ENCODE measurements around the gene KIZ.

KIZ gene

DNA sequence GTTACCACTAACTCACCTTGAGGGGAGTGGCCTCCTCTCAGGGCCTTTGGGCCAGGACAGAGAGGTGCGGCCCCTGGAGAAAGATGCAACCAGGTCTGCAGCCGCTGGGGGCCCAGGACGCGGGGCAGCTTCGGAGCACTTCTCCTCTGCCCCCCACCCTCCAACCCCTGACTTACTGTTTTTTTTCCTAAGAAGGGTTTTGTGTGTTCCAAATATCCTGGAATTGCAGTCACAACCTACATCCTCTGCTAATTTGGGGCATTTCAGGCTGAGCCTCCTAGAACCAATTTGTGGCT lies 21.5 kb upstream of the KIZ start:
- in situ Hi-C loops (cut with HindIII; ENCODE audit: low sequenced_read_pairs), result no loop called here

DNA sequence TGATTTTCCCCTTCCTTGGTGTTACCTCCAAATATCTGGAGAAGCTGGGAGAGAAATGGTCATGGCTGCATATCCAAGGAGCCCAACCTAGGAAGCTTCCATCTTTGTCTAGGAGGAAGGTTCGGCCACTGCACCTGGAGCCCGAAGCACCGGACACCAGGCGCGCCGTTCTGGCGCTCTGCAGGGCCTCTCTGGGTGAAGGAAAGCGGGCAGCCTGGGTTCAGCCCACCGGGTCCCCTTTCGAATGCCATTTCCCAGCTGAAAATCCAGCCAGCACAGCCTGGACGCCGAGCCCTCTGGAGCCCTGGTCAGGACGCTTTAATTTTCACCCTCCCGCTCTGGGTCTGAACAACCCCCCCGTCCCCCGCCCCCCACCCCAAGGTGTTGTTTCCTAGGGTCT lies 21.0 kb upstream of the KIZ start:
- in situ Hi-C loops (cut with HindIII; ENCODE audit: low sequenced_read_pairs), result no loop called here

DNA sequence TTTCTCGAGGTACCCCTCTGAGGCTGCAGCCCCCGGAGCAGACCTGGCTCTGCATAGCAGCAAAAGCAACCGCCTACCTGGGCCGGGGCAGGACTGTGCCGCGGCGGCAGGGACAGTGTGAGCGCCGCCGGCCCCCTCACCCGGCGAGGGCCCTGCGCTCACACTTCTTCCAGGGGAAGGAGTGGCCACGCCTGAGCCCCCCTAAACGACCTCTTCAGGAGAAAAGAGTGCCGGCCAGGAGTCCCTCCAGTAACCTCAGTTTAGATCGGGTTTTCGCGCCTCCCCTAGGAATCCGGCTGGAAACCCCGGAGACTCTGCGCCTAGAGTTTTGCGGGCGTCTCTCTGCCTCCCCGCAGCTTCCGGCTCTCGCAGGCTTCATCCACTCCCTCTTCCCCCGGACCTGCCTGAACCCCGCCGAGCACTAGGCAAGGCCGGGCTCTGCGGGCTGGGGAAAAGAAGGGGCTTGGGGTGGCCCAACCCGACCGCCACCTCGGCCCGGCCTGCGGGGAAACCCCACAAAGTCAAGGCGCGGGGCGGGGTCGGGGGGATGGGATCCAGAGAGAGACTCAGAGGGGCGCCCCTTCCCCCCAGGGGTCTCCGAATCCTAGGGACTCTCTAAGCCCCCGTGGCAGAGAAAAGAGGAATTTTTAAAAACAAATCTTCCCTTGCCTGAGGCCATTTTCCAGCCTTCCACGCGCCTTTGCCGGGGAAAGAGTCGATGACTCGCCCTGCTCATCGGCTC lies 20.3 kb upstream of the KIZ start:
- in situ Hi-C loops (cut with HindIII; ENCODE audit: low sequenced_read_pairs), result no loop called here

DNA sequence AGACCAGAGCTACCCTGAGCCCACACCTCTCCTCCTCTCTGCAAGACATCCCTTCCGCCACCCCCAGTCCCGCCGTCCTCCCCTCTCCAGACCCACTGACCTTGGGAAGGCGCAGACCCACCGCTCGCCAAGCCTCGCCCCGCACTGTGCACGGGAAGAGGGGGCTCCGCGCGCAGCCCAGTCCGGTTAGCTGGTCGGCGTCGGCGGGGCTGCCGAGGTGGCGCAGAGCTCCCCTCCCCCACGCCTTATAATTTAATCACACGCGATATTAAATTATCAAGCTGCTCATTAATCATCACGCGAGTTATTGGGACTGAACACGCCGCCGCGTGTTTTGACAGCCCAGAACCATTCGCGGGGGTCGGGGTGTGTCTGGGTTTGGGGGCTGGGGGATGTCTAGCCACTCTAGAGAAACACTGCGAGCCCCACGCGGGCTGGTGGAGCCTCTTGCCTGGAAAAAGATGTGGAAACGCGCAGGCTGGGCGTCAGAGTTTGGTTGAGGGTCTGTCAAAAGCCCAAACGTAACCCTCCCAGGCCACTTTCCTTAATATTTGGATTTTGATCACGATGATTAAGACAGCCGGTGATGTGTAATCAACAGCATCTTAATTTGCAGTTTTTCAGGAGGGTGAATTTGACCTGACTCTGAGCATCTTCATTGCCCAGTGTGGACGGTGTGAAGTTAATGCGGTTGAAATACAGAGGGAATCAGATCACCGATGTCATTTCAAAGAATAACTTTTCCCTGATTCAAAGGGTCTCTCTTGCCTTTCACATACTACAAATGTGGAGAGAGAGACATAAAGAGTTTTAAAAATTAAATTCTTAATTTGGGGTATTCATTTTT lies 19.5 kb upstream of the KIZ start, which contains the start of gene LINC00237:
TSS of gene LINC00237 (minus strand) at position 188 of the 847 bp plus-strand sequence.
- in situ Hi-C loops (cut with HindIII; ENCODE audit: low sequenced_read_pairs), result no loop called here

DNA sequence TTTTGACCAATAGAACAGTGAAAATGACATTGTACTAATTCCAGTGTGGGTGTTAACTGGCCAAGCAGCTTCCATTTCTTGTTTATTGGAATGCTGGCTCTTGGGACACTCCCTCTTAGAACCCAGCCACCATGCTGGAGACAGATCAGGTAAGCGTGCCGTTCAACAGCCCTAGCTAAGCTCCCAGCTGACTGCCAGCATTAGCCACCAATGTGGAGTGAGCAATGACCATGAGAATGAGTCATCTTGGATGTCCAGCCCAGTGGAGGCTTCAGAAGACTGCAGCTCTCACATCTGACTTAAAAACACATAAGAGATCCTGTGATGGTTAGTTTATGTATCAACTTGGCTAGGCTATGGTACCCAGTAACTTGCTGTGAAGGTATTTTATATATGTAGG lies 16.7 kb upstream of the KIZ start:
- in situ Hi-C loops (cut with HindIII; ENCODE audit: low sequenced_read_pairs), result no loop called here

DNA sequence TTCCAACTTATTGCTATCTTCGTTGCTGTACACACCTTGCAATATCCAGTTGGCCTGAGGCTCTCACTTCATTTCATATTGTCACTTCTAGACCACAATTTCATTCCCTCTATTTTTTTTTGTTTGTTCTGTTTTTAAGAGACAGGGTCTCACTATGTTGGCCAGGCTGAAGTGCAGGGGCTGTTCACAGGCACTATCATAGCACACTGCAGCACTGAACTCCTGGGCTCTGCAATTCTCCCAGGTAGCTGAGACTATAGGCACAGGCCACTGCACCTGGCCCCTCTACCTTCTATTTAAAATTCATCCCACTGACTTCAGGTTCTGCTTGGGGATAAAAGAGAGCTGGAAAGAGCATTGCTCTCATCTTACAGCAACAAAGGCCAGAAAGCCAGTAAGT lies 15.1 kb upstream of the KIZ start:
- in situ Hi-C loops (cut with HindIII; ENCODE audit: low sequenced_read_pairs), result no loop called here

DNA sequence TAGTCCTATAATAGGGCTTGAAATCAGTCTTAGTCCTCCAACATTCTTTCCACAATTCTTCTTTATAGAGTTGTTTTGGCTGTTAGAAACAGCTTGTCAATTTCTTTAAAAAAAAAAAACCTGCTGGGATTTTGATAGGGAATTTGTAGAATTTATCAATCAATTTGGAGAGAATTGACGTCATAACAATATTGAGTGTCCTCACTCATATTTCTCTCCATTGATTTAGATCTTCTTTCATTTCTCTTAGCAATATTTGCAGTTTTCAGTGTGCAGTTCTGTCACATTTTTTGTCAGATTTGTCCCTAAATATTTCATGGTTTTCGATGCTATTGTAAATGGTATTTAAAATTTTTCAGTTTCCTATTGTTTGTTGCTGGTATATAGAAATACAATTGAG lies 14.5 kb upstream of the KIZ start:
- in situ Hi-C loops (cut with HindIII; ENCODE audit: low sequenced_read_pairs), result no loop called here

DNA sequence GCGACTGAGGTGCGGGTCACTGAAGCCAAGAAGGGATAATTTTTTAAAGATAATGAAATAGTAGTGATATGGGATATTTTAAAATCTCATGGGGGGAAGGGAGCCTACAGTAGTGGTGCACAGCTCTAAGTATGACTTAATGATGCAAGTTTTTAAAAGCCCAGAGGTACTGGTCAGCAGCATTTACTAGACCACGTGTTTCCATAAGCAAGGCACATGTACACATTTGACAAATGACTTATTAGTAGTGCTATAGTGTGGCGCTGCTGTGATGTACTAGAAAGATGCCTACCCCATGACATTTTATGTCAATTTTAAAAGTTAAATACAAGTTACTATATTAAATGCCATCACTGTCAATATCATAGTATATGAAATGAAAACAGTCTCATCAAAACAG lies 12.2 kb upstream of the KIZ start:
- in situ Hi-C loops (cut with HindIII; ENCODE audit: low sequenced_read_pairs), result no loop called here

DNA sequence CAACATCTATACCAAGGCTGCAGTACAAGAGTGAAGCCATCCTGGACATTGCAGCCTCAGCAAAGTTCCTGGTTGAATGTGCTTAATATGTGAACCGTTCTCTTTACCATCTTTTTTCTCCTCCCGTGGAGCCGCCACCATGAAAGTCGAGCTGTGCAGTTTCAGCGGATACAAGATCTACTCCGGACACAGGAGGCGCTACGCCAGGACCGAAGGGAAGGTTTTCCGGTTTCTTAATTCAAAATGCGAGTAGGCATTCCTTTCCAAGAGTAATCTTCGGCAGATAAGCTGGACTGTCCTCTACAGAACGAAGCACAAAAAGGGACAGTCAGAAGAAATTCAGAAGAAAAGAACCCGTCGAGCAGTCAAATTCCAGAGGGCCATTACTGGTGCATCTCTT lies 11.3 kb upstream of the KIZ start:
- in situ Hi-C loops (cut with HindIII; ENCODE audit: low sequenced_read_pairs), result no loop called here

DNA sequence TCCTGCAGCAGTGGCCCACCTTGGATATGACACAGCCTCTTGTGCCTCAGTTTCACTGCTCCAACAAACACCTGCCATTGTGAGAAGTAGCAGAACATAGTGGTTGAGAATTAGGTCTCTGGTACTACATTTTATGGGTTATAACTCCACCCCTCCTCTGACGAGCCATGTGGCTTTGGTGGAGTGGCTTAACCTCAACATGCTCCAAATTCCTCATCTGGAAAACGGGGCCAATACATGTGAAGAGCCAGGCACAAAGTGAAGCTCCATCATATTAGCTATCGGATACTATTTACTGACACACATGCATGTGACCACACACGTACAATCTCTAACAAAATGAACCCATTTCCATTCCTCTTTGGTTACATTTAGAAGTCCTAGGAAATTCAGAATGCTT lies 8.4 kb upstream of the KIZ start:
- in situ Hi-C loops (cut with HindIII; ENCODE audit: low sequenced_read_pairs), result no loop called here

DNA sequence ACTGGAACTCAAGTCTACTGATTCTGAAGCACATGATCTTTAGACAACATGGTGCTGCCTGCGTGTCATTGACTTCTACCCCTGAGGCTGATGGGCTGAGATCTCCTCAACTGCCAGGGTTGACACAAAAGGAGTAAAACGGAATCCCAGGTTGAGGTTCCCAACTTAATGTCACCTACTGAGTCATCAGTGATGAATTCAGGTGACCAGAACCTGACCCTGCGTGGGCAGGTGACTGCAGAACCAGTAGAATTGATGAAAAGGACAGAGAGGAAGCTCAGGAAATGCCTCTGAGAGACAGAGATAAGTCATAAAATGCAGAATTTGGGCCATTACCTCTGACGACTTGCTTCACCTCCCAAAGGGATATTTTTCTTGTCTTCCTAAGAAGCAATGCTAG lies 7.7 kb upstream of the KIZ start:
- in situ Hi-C loops (cut with HindIII; ENCODE audit: low sequenced_read_pairs), result no loop called here

DNA sequence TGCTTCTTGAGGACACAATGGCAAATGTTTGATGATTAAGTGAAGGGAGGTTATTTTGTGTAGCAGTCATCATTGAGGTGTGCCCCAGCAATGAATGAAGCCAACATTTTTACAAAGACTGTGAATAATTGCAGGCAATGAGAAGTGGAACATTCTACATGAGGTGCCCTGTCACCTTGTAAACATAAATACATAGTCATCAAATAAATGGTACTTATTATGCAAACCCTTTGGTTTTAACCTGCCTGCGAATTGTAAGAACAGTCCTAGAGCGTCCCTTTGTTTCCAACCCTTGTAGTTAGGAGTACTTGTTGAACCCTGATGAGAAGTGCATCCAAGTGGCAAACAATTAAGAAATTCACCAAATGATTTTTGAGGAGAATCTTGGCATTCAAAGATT lies 7.1 kb upstream of the KIZ start:
- in situ Hi-C loops (cut with HindIII; ENCODE audit: low sequenced_read_pairs), result no loop called here

DNA sequence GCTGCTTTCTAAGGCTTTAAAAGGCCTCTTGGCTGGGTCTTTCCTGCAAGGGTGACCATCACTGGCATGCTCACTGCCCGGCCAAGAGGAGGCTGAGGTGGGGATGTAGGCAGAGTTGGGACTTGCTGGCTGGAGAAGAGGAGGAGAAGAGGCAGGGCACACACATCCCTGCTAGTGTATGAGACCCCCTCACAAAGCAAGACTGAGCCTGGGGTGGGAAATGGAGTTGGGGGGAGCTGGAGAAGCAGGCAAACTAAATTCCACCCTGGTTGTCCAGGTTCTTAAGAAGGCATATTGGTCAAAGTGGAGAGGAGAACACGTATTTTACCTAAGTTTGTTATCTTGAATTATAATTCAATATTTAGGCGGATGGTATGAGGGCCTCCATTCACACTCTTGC lies 1.7 kb upstream of the KIZ start:
- in situ Hi-C loops (cut with HindIII; ENCODE audit: low sequenced_read_pairs), result no loop called here

DNA sequence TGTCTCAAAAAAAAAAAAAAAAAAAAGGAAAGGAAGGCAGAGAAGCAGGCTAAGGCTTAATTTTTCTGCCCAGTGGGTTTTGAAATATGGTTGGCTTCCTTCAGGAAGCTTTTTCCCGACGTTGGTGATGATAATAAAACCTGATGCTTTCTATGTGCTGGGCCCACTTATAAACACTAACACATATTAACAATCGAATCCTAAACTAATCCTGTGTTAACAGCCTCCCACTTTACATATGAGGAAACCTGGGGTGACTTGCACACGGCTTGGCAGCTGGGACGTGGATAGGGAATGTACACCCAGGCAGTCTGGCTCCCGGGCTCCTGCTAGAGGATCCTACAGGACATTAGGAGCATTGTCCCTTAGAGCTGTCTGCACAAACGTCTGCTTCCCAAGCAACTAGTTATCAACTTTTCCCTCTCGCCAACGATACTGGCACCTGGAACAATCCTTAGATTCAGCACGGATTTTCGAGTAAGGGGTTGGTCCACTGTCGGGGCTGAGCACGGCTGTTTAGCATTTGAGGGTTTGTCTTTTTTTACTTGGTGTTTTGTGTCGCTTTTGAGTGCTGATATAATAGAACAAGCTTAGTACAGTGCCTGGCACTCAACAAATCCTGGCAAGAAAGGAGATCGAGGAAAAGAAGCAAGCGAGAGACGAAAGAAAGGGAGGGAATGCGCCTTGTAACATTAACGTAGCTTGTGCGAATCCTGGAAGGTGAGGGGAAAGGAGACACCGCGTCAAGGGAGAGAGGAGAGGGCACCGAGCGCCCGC lies 622 bp upstream of the KIZ start:
- in situ Hi-C loops (cut with HindIII; ENCODE audit: low sequenced_read_pairs), result no loop called here

DNA sequence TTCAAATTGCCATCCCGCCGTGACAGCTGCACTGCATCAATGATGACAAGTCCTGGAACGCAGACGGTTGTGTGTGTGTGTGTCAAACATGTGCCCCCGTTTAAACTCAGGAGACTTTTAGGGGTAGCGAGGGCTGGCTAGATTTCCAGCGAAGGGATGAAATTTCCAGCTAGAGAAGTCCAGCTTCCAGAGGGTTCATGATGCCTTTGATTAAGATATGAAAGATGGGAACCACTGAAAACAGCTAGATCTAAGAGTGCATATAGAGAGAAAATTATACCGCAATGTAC lies 644 bp downstream of the KIZ start:
- in situ Hi-C loops (cut with HindIII; ENCODE audit: low sequenced_read_pairs), result no loop called here

DNA sequence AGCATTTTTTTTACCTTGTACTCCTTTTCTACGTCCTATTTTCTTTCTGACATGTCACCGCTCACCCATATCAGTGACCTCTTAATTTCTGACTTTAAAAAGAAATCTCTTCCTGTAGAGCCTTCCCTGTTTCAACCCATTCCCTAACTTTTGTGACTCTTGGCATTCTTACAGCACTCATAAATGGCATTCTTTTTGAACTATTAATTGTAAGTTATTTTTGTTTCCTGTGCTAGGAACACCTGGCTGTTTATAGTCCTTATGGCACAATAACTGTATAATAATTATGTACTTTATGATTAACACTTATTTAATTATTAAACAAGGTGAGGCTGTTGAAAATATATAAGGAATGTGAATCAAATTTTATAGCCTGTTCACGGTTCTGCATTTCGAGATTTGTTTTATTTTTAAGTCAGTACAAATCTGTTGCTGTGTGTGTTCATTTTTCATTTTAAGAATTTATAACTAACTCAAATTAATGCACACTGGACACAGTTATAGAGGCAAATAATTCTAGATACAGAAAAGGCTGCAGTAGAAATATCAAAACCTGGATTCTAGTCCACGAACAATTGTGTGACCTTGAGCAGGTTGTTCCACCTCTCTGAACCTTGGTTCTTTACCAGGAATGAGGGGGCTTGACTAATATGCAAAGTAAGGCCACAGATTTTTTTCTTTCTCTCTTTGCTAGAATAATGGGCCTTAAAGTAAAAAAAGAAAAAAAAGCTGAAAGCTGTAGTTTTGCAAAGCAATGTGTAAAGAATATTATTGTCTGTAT lies 1.5 kb downstream of the KIZ start:
- in situ Hi-C loops (cut with HindIII; ENCODE audit: low sequenced_read_pairs), result no loop called here

DNA sequence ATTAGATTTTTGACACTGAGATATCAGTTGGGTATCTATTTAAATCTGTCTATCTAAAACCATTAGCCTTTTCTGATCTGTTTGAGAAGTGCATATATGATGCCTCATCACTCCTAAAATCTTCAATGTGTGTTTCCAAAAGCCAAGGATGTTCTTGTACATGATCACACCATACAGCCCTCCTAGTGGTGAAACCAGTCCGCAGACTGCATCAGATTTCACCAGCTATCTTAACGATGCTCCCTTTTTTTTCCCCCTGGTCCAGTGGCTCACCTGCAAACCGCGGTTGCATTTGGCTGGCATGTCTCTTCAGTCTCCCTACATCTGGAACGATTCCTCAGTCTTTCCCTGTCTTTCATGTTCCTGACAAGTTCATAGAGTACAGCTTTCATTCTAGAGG lies 4.0 kb downstream of the KIZ start:
- in situ Hi-C loops (cut with HindIII; ENCODE audit: low sequenced_read_pairs), result no loop called here

DNA sequence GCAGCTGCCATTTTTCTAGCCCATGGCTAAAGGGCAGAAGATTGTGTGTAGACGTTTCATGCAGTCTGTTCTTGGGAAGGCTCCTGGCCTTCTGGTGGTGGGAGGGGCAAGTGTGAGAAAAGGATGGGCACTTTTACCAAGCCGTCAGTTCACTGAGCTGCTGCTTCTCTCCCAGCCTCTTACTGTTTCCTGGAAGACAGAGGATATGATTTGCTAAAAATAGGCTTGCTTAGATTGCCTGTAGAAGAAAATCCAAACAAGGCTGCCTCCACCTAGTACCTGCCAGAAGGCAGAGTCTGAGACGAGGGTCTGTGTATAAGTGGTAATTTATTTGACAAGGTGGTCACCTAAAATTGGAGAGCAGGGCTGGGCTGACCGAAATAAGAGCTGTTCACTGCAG lies 7.5 kb downstream of the KIZ start:
- in situ Hi-C loops (cut with HindIII; ENCODE audit: low sequenced_read_pairs), result no loop called here

DNA sequence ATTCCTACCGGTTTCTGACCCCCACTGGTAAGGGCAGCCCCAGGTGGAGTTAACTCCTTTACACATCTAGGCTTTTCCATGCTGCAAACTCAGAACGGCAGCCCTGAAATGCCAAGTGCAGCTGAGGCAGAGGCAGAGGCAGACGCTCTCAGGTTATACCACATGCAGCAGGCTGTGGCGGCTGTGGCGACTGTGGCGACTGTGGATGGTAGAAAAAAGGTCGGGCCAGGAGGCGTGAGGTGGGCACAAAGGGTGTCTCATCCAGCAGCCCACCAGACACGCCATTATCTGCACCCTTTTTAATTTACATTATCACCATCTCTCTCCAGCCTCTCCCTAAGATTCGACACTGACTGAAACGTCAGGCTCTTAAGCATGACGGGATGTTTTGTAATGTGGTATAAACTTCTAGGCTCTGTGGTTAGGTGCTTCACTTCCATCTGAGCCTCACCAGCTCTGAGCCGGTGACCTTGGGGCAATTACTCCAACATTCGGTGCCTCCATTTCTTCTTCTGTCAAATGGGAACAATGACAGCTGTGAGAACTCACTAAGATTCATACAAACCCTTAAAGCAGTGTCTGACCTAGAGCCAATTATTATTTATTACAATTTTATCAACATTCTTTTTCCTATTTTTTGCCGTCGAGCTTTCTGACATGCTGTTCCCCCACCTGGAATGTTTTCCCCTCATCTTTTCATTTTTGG lies 8.2 kb downstream of the KIZ start:
- in situ Hi-C loops (cut with HindIII; ENCODE audit: low sequenced_read_pairs), result no loop called here

DNA sequence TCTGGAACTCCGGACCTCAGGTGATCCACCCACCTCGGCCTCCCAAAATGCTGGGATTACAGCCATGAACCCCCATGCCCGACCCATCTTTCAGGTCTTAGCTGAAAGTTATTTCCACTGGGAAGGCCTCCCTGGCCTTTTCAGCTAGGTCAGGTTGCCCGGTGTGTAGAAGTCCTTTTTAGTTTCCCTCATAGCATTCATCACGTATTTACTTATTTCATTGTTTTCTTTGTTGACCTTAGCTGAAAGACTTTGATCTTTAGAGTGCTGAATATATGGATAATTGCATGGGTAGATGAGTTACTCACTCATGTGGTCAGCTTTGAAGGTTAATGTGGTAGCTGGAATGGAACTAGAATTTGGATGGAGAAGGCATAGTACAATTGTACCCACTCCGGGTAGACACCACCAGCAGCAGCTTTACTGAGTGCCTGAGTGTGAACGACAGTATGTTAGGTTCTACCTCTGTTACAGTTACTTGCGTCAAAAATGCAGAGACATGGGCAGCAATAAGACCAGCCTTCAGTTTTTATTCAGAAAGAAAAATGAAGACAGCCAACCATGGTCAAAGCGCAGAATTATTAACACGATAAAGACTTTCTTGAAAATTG lies 9.1 kb downstream of the KIZ start:
- in situ Hi-C loops (cut with HindIII; ENCODE audit: low sequenced_read_pairs), result no loop called here

Data from DLD1 (cell line).